Prostate gland (tissue), 2 donors: ENCODE measurements around the gene CHRNG. TPM values are rescaled to one million over a fixed set of nuclear protein-coding genes. Genes with fewer than 3 reads are reported as not detected.

ENCODE experiments used
- DNase-seq: peaks from one replicate; pipeline ENCODE4 v3.0.0-alpha.2; 2019; ENCODE audit warnings: low spot score
- H3K27ac ChIP-seq, 2 donors: fragments of 200-600 bp; sonication (generic); 2 replicates each; pipeline ENCODE4 v1.5.1; 2017 to 2019
- H3K27me3 ChIP-seq: fragments of 200-600 bp; sonication (generic); replicated peaks from 2 replicates; pipeline ENCODE4 v1.5.1; 2019; ENCODE audit not compliant: insufficient read depth
- H3K36me3 ChIP-seq, 2 donors: fragments of 200-600 bp; sonication (generic); 1 replicate in 1 of 2; 2 replicates in 1 of 2; pipeline versions ENCODE4 v1.5.1 to v1.8.1; 2017 to 2019
- H3K4me1 ChIP-seq: fragments of 200-600 bp; sonication (generic); replicated peaks from 2 replicates; pipeline ENCODE4 v1.5.1; 2019
- H3K4me3 ChIP-seq, 2 donors: fragments of 200-600 bp; sonication (generic); 2 replicates each; pipeline ENCODE4 v1.5.1; 2017 to 2019
- H3K9me3 ChIP-seq: fragments of 200-600 bp; sonication (generic); 2 replicates; pipeline ENCODE4 v1.5.1; 2017
- POLR2A ChIP-seq: fragments of 450-650 bp; IDR thresholded peaks from one replicate; pipeline ENCODE4 v1.6.1; 2016; ENCODE audit warnings: antibody characterized with exemption, mild to moderate bottlenecking
- POLR2AphosphoS5 ChIP-seq: sonication (generic); formaldehyde crosslinking; IDR thresholded peaks from one replicate; pipeline ENCODE4 v1.6.1; 2017; ENCODE audit warnings: antibody characterized with exemption
- WGBS: methylation state at CpG from one replicate; pipeline ENCODE4 v1.1.5; 2018; 5-methylcytosine and 5-hydroxymethylcytosine counted together
- intact Hi-C: fragments of 100-400 bp; cut with DNase I; formaldehyde crosslinking; loops from one replicate; pipeline ENCODE4 v1.14.2; 2022
- total RNA-seq, 2 donors: library from RNA; depleted of rRNA; stranded (reverse); fragments of >200 nt; gene quantifications; one replicate each; pipeline ENCODE4 v1.1.0, GENCODE V29; 2016
- TF ChIP-seq, protein P1 (sequence below), 4 experiments: fragments of 200-600 bp in 2 of 4; fragments of 450-650 bp in 2 of 4; sonication (generic) in 2 of 4; IDR thresholded peaks; 1 replicate in 3 of 4; 2 replicates in 1 of 4; pipeline ENCODE4 v1.5.1; 2016 to 2019; ENCODE audit warnings: antibody characterized with exemption in 4 of 4, mild to moderate bottlenecking in 2 of 4, moderate library complexity in 2 of 4

The CHRNG gene
- total RNA-seq, 2 donors from 2014 or later: not detected

DNA sequence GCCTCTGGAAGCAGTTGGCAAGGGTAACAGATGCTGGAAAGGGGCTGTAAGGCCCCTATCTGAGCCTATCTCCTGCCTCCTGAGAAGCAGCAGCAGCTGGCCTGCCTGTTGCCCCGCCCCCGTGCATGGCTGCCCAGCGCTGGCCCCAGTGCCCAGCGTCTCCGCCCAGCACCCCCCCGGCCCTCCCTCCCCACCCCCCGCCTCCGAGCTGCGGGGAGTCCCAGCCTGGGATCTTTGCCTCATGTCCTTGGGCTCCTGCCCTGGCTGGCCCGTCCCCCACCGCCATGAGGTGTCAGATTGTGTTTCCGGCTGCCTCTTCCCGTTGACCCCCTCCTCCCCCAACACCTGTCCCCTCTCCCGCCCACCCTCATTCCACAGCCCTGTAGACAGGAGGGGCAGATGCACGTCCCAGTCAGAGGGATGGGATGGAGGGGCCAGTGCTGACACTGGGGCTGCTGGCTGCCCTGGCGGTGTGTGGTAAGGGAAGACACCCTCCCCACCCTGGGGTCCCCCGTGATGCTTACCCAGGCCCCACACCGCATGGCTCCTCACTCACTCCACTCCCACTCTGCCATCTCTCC, 13.6 kb upstream of the CHRNG start, which contains the start of gene CHRND:
Gene CHRND (plus strand): TSS at position 370 of the 581 bp plus-strand sequence. CDS start 56 bp downstream, at position 426.
- Histone ChIP-seq H3K4me1 (peaks cover 9% of the 10 kb centered on the region), H3K9me3 (no peaks in the 10 kb centered on the region), H3K36me3 (no peaks in the 10 kb centered on the region), H3K27me3 (peaks cover 23% of the 10 kb centered on the region), H3K27ac (no peak within 1 kb of the TSS), H3K4me3 (no peak within 1 kb of the TSS)
- TF ChIP-seq, protein P1, sequence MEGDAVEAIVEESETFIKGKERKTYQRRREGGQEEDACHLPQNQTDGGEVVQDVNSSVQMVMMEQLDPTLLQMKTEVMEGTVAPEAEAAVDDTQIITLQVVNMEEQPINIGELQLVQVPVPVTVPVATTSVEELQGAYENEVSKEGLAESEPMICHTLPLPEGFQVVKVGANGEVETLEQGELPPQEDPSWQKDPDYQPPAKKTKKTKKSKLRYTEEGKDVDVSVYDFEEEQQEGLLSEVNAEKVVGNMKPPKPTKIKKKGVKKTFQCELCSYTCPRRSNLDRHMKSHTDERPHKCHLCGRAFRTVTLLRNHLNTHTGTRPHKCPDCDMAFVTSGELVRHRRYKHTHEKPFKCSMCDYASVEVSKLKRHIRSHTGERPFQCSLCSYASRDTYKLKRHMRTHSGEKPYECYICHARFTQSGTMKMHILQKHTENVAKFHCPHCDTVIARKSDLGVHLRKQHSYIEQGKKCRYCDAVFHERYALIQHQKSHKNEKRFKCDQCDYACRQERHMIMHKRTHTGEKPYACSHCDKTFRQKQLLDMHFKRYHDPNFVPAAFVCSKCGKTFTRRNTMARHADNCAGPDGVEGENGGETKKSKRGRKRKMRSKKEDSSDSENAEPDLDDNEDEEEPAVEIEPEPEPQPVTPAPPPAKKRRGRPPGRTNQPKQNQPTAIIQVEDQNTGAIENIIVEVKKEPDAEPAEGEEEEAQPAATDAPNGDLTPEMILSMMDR (IDR thresholded peaks at IDR 0.05): no peak
- no peak for TF ChIP-seq POLR2A
- no peak for TF ChIP-seq POLR2AphosphoS5
- DNase-seq: no peak
- intact Hi-C loops: no loop called here
- 9% methylated on average over 16 of the region's 18 CpGs for WGBS

DNA sequence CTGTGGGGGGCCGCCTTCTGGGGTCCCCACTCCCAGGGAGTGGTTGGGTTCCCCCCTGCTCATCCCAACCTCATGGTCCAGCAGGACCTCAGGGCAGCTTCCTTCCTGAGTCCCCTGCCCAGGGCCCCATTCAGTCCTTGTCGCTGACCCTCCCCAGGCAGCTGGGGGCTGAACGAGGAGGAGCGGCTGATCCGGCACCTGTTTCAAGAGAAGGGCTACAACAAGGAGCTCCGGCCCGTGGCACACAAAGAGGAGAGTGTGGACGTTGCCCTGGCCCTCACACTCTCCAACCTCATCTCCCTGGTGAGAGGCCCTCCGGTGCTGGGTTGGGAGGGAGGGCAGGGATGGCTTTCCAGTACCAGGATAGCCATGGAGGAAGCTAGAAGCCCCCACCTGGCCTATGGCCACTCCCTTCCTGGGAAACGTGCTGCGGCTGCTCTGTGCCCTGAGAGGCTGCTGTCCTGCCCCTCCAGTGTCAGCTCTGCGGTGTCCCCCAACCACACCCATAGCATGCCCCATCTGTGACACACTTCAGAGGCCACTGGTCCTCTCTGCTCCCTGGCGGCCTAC, 13.0 kb upstream of the CHRNG start:
- peaks cover 9% of the 10 kb centered on the region for H3K4me1 ChIP-seq
- no peaks in the 10 kb centered on the region for H3K9me3 ChIP-seq
- DNase-seq: no peak
- TF ChIP-seq, protein P1 (IDR thresholded peaks at IDR 0.05): no peak
- TF ChIP-seq POLR2AphosphoS5 (no peak), POLR2A (no peak)
- no peak overlapping the region for H3K27ac ChIP-seq
- 91% methylated on average over 12 of the region's 13 CpGs for WGBS
- intact Hi-C loops: no loop called here
- H3K4me3 ChIP-seq: no peak overlapping the region
- H3K36me3 ChIP-seq: no peaks in the 10 kb centered on the region
- H3K27me3 ChIP-seq: peaks cover 23% of the 10 kb centered on the region

DNA sequence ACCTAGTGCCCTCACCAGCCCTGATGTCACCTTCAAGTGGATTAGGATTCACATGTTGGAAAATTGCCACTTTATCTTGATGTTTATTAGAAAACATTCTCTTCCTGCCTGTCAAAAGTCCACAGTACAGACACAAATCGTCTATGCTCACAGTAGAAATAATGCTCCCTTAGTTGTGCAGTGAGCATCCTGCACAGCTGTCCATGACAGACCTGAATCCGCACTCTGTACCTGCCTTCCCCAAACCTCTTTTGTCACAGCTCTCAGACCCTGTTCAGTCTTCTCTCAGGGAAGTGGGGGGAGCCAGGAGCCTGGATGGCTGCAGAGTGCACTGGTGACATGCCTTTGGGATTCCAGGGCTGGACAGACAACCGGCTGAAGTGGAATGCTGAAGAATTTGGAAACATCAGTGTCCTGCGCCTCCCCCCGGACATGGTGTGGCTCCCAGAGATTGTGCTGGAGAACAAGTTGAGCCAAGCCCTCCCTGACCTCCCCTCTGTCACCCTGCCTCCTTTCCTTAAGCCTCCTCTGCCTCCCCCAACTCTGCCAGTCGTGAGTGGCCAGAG, 11.5 kb upstream of the CHRNG start:
- no peak overlapping the region for H3K4me3 ChIP-seq
- no peaks in the 10 kb centered on the region for H3K9me3 ChIP-seq
- H3K27me3 ChIP-seq: peaks cover 9% of the 10 kb centered on the region
- H3K27ac ChIP-seq: no peak overlapping the region
- TF ChIP-seq POLR2AphosphoS5 (no peak), POLR2A (no peak)
- TF ChIP-seq, protein P1 (IDR thresholded peaks at IDR 0.05): no peak
- H3K4me1 ChIP-seq: peaks cover 9% of the 10 kb centered on the region
- 80% methylated on average over 6 of the region's 6 CpGs for WGBS
- intact Hi-C loops: no loop called here
- H3K36me3 ChIP-seq: no peaks in the 10 kb centered on the region
- DNase-seq: no peak

DNA sequence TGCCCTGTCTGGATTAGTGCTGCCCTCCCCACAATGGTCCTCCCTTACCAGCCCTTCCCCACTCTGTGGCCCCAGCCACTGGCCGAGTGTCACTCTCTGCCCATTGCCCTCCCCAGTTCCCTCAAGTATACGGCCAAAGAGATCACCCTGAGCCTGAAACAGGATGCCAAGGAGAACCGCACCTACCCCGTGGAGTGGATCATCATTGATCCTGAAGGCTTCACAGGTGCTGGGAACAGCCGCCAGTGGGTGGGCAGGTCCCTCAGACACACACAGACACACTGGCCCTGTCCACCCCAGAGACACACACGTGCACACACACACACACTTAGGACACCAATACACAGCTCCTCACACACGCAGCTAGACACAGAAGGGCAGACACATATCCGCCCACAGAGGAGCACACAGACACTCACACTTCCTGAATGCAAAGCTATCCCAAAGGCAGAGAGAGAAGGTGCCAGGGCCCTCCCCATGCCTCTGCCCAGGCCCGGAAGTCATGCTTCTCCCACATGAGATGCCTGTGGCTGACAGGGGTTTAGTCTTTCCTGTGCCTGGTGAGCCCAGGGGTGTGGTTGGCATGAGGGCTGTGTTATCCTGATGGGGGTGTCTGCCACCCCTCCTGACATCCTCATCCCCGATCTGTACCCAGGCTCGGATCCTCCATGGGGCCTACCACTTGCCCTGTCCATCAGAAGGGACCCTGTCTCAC, 10.6 kb upstream of the CHRNG start:
- no peak for DNase-seq
- H3K4me3 ChIP-seq: no peak overlapping the region
- peaks cover 4% of the 10 kb centered on the region for H3K4me1 ChIP-seq
- peaks cover under 1% of the 10 kb centered on the region for H3K27me3 ChIP-seq
- intact Hi-C loops: no loop called here
- no peak overlapping the region for H3K27ac ChIP-seq
- no peaks in the 10 kb centered on the region for H3K9me3 ChIP-seq
- TF ChIP-seq, protein P1 (IDR thresholded peaks at IDR 0.05): no peak
- TF ChIP-seq POLR2AphosphoS5: no peak
- no peak for TF ChIP-seq POLR2A
- H3K36me3 ChIP-seq: no peaks in the 10 kb centered on the region
- WGBS: 75% methylated on average over 11 of the region's 11 CpGs
